ENCODE measurements around the gene FIZ1. TPM values are rescaled to one million over a fixed set of nuclear protein-coding genes. Genes with fewer than 3 reads are reported as not detected.
"Not testable (repeated sequence)": the region's sequence is repeated elsewhere in the genome, so short reads cannot be mapped to it uniquely, and the experiment has no call there.

The FIZ1 gene
- polyA plus RNA-seq, 4 donors, result 19.0 to 24.4 (median 19.7) TPM

GRCh38 chr19:55598719-55599467 lies 424 bp downstream of the FIZ1 start:
- peak in 2 of 4 donors; percentile 82 to 84 for DNase-seq (ENCODE audit: low read depth in 4 of 4, low spot score in 3 of 4)

DNA sequence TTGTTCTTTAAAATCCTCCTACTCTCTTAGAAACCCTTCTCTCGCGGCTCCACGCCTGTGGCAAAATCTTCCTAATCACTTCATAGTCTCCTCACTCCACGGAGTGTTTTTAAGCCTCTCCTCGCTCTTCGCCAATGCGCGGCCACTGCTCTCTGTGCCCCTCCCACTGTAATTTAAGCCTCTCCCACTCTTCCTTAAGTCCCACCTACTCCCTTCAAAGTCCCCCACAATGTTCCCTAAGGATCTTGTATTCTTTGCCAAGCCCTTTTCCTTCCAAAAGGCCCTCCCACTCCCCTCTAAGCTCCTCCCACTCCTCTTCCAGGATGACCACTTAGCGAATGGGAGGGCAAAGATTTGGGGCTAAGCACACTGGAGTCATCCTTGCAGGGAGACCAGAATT lies 1.3 kb downstream of the FIZ1 start:
- no peak for DNase-seq (ENCODE audit: low read depth in 4 of 4, low spot score in 3 of 4)

- DNase-seq (ENCODE audit: low read depth in 4 of 4, low spot score in 3 of 4), result no peak
These were observed 1.8 kb downstream of the FIZ1 start for GRCh38 chr19:55597501-55597921.

- no peak for DNase-seq (ENCODE audit: low read depth in 4 of 4, low spot score in 3 of 4)
These were observed 3.0 kb downstream of the FIZ1 start for GRCh38 chr19:55596304-55596703.

- no peak for DNase-seq (ENCODE audit: low read depth in 4 of 4, low spot score in 3 of 4)
These were observed 4.2 kb downstream of the FIZ1 start for GRCh38 chr19:55594996-55595545.

DNA sequence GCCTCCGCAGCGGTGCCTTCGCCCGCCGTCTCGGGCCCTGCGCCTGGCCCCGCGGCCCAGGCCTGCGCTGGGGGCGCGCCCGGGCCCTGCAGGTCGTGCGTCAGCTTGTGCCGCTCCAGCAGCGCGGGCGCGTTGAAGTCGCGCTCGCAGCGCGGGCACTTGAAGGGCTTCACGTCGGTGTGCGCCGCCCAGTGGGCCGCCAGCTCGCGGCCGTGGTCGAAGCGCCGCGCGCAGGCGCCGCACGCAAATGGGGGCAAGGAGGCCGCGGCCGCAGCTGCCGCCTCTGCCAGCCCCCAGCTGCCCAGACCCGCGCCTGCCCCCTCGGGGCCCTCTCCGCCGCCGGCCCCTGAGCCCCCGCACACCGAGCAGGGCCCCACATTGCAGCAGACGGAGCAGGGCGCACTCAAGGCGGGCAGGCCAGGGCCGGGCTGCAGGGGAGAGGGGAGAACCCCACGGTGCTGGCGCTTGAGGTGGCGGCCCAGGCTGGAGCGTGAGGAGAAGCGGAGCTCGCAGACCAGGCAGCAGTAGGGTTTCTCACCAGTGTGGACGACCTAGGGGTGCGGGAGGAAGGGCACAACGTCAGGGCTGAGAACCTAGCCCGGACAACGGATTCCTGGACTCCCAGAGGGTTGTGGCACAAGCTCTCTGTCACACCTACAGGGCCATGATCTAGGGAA lies 6.1 kb downstream of the FIZ1 start:
- no peak for DNase-seq (ENCODE audit: low read depth in 4 of 4, low spot score in 3 of 4)

- DNase-seq (ENCODE audit: low read depth in 4 of 4, low spot score in 3 of 4), result no peak
These were observed 6.8 kb downstream of the FIZ1 start for GRCh38 chr19:55592391-55593090.

- DNase-seq (ENCODE audit: low read depth in 4 of 4, low spot score in 3 of 4), result no peak
These were observed 7.8 kb downstream of the FIZ1 start for GRCh38 chr19:55591555-55591954.

DNA sequence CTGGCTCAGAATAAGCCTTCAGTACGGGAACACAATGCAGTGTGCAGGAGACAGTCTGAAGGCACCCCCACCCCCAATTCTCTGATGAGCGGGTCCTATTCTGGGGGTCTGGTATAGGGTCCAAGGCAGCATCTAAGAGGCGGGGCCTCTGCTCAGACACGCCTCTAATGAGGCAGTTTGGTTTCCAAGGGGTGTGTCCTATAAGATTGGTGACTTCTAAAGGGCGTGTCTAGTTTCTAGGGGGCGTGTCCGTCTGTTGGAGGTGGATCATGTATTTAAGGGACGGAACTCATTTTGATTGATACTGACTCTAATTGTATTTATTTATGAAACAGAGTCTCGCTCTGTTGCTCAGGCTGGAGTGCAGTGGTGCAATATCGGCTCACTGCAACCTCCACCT lies 8.7 kb downstream of the FIZ1 start:
- no peak for DNase-seq (ENCODE audit: low read depth in 4 of 4, low spot score in 3 of 4)

GRCh38 chr19:55590109-55590508 lies 9.2 kb downstream of the FIZ1 start:
- no peak for DNase-seq (ENCODE audit: low read depth in 4 of 4, low spot score in 3 of 4)

DNA sequence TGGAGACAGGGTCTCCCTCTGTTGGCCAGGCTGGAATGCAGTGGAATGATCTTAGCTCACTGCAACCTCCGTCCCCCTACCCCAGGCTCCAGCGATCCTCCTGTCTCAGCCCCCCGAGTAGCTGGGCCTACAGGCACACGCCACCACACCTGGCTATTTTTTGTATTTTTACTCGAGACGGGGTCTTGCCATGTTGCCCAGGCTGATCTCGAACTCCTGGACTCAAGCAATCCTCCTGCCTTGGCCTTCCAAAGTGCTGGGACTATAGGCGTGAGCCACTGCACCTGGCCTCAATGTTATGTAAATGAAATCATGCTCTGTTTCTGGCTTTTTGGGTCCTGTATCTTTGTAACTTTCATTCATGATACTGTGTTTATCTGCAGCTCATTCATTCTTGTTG lies 10.6 kb downstream of the FIZ1 start:
- no peak for DNase-seq (ENCODE audit: low read depth in 4 of 4, low spot score in 3 of 4)

- peak in 3 of 4 donors; percentile 91 to 93 (median 92) for DNase-seq (ENCODE audit: low read depth in 4 of 4, low spot score in 3 of 4)
These were observed 12.2 kb downstream of the FIZ1 start for GRCh38 chr19:55586976-55587668.

DNA sequence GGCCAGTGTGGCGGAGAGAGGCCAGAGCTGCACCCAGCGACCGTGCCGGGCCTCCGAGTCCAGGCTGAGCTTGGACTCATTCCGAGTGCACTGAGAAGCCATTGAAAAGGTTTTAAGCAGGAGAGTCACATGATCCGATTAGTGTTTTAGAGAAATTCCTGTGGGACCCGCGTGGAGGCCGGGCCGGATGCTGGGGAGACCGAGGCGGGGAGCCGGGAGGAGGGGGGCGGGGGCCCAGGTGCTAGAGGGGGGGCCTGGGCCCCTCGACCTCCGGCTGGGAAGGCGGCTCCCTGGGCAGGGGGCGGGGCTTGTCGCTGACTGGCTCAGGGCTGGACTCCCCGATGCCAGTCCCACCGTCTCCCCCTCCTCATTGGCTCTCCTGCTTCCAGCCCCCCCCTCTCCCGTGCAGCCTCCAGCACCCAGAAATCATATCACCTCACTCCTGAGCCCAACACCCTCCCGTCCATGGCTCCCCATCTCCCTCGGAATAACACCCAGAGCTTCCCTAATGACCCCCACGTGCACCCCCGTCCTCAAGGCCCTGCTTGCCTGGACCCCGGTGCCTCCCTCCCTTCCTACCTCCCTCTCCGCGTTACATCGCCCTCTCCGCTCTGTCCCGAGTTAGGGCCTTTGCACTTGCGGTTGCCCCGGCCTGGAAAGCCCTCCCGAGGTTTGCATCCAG lies 13.5 kb downstream of the FIZ1 start:
- DNase-seq (ENCODE audit: low read depth in 4 of 4, low spot score in 3 of 4), result peak in 2 of 4 donors; percentile 76 to 77

DNA sequence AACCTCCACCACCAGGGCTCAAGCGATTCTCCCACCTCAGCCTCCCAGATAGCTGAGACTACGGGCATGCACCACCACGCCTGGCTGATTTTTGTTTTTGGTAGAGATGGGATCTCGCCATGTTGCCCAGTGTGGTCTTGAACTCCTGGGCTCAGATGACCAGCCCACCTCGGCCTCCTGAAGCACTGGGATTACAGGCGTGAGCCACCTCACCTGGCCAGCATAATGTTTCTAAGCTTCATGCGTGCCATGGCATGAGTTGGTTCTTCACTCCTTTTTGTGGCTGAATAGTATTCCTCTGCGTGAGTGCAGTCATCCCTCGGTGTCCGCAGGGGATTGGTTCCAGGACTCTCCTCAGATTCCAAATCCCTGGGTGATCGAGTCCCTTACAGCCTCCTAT lies 14.4 kb downstream of the FIZ1 start:
- DNase-seq (ENCODE audit: low read depth in 4 of 4, low spot score in 3 of 4), result no peak

DNA sequence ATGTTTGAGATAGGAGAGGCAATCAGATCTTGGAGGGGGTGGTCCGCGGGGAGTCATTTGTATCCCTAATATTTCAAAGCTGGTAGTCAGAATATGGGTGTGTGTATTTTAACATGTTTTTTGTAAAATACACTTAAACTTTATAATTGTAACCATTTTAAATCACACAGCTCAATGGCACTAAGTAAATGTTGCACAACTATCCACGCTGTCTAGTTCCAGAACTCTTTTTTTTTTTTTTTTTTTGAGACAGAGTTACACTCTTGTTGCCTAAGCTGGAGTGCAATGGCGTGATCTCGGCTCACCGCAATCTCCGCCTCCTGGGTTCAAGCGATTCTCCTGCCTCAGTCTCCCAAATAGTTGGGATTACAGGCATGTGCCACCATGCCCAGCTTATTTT lies 15.4 kb downstream of the FIZ1 start:
- not testable (repeated sequence) for DNase-seq (ENCODE audit: low read depth in 4 of 4, low spot score in 3 of 4)

DNA sequence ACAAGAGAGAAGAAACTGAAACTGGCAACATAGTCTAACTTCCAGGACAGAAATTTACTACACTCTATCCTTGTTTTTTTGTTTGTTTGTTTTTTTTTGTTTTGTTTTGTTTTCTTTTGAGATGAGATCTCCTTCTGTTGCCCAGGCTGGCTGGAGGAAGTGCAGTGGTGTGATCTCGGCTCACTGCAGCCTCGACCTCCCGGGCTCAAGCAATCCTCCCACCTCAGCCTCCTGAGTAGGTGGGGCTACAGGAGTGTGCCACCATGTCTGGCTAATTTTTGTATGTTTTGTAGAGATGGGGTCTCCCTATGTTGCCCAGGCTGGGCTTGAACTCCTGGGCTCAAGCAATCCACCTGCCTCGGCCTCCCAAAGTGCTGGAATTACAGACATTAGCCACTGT lies 17.0 kb downstream of the FIZ1 start:
- DNase-seq (ENCODE audit: low read depth in 4 of 4, low spot score in 3 of 4), result not testable (repeated sequence)

- no peak for DNase-seq (ENCODE audit: low read depth in 4 of 4, low spot score in 3 of 4)
These were observed 17.5 kb downstream of the FIZ1 start for GRCh38 chr19:55581823-55582223.

GRCh38 chr19:55581145-55581822 lies 18.0 kb downstream of the FIZ1 start:
- DNase-seq (ENCODE audit: low read depth in 4 of 4, low spot score in 3 of 4), result no peak

DNA sequence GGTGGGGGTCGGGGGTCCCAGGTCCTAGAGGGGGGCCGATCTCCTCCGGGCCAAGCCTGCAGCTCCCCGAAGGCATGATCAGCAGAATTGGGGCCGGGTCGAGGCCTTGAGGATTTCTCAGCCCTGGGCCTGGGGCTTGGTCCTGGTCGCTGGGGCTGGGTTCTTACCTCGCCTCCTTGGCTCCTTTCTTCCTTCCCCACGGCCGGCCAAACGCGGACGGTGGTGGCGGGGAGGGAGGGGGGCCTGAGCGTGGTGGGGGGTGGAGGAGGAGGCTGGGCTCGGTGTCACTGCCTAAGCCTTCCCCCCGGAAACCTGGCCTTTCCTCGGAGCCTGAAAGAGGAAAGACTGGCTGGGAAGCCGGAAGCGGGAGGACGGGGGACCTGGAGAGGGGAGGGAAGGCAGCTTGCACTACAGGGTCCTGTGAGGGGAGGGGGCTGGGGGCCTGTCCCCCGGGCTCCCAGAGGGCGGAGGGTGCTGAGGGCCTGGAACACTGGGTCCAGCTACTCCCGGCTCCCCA lies 18.6 kb downstream of the FIZ1 start, which contains the start of gene ZNF579:
Gene ZNF579 (minus strand): TSS at position 221 of the 517 bp plus-strand sequence. CDS start 1,209 bp downstream, outside the sequence.
- peak in 2 of 4 donors; percentile 80 to 87 for DNase-seq (ENCODE audit: low read depth in 4 of 4, low spot score in 3 of 4)

Measured in left renal pelvis (tissue), 4 donors.